BLaER1 (cell line): ENCODE measurements around the gene MET.
"Not testable (repeated sequence)": the region's sequence is repeated elsewhere in the genome, so short reads cannot be mapped to it uniquely, and the experiment has no call there.

Experiments used
- H3K27ac ChIP-seq: shearing (Covaris generic); formaldehyde crosslinking; 2 replicates; pipeline ENCODE4 v1.8.1; 2022
- H3K27me3 ChIP-seq: shearing (Covaris generic); formaldehyde crosslinking; 2 replicates; pipeline ENCODE4 v1.8.1; 2022
- H3K36me3 ChIP-seq: shearing (Covaris generic); formaldehyde crosslinking; 2 replicates; pipeline ENCODE4 v1.8.1; 2022
- H3K4me1 ChIP-seq: shearing (Covaris generic); formaldehyde crosslinking; 2 replicates; pipeline ENCODE4 v1.8.1; 2022
- H3K4me2 ChIP-seq: shearing (Covaris generic); formaldehyde crosslinking; 2 replicates; pipeline ENCODE4 v1.8.1; 2022
- H3K4me3 ChIP-seq: shearing (Covaris generic); formaldehyde crosslinking; 2 replicates; pipeline ENCODE4 v1.8.1; 2022
- H3K9ac ChIP-seq: shearing (Covaris generic); formaldehyde crosslinking; 2 replicates; pipeline ENCODE4 v1.8.1; 2022
- H3K9me3 ChIP-seq: shearing (Covaris generic); formaldehyde crosslinking; 2 replicates; pipeline ENCODE4 v1.8.1; 2022
- H4K20me1 ChIP-seq: shearing (Covaris generic); formaldehyde crosslinking; 2 replicates; pipeline ENCODE4 v1.8.1; 2022
- Cebpa-rat ChIP-seq: shearing (Covaris generic); IDR thresholded peaks from 2 replicates; pipeline ENCODE4 v1.8.1; 2022

The MET gene

GRCh38 chr7:116742641-116743040 lies 70.6 kb downstream of the MET start:
- H3K4me1 ChIP-seq, result no peaks in the 10 kb centered on the region
- no peak overlapping the region for H3K4me3 ChIP-seq
- no peaks in the 10 kb centered on the region for H4K20me1 ChIP-seq
- no peaks in the 10 kb centered on the region for H3K9me3 ChIP-seq
- no peak overlapping the region for H3K9ac ChIP-seq
- TF ChIP-seq Cebpa-rat, result no peak
- H3K4me2 ChIP-seq, result no peak overlapping the region
- H3K27ac ChIP-seq, result no peak overlapping the region
- H3K27me3 ChIP-seq, result no peaks in the 10 kb centered on the region
- H3K36me3 ChIP-seq, result no peaks in the 10 kb centered on the region

- not testable (repeated sequence) for H3K9me3 ChIP-seq, H3K27ac ChIP-seq, H3K9ac ChIP-seq, H3K27me3 ChIP-seq, H3K4me1 ChIP-seq, H3K36me3 ChIP-seq, H3K4me2 ChIP-seq, H3K4me3 ChIP-seq, H4K20me1 ChIP-seq
Observed at GRCh38 chr7:116743835-116744234, 71.8 kb downstream of the MET start.

GRCh38 chr7:116746388-116746787 lies 74.4 kb downstream of the MET start:
- not testable (repeated sequence) for H3K4me3 ChIP-seq, H3K36me3 ChIP-seq, H3K4me2 ChIP-seq, H3K9ac ChIP-seq, H3K27me3 ChIP-seq, H3K27ac ChIP-seq, H4K20me1 ChIP-seq, H3K9me3 ChIP-seq, H3K4me1 ChIP-seq

DNA sequence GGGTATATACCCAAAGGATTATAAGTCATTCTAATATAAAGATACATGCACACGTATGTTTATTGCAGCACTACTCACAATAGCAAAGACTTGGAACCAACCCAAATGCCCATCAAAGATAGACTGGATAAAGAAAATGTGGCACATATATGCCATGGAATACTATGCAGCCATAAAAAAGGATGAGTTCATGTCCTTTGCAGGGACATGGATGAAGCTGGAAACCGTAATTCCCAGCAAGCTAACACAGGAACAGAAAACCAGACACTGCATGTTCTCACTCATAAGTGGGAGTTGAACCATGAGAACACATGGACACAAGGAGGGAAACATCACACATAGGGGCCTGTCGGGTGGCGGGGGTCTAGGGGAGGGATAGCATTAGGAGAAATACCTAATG lies 79.1 kb downstream of the MET start:
- H3K27ac ChIP-seq, H3K9ac ChIP-seq, H3K27me3 ChIP-seq, H3K4me2 ChIP-seq, H3K4me3 ChIP-seq, H4K20me1 ChIP-seq, H3K36me3 ChIP-seq, H3K9me3 ChIP-seq, H3K4me1 ChIP-seq: not testable (repeated sequence)

DNA sequence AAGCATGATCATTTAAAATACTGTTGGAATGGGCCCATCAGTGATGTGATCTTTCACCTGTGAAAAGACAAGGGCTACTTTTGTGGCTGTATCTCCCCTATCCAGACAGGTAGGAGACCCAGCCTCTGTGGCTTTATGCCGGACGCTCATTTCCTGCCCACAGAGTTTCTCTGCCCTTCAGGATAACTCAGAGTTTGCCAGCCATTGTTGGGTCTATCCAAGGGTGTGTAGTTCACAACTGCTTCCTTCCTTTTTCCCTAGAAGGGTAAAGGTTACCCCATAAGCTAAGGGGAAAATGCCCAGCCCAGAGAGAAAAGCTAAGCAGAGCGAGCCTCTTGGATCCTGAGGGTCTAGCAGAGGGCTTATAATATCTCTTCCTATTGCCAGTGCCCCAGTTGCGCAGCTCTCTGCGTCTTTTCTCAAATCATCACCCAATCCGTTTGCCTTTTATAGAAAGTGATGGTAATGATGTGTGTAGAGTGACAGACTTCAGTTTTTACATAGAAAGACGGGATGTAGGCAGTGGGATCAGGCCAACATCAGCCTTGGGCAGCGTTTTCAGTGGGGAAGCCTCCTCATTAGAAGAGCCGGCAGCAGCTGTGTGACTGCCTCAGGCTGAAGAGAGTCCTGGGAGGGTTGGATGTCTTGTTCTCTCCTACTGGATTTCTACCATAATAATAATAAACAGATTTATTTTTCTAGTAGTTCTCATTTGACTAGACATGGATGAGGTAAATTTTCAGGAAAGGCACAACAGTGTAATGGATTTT lies 80.5 kb downstream of the MET start:
- Histone ChIP-seq H3K9ac (no peak overlapping the region), H3K27ac (no peak overlapping the region), H3K9me3 (no peaks in the 10 kb centered on the region), H3K4me1 (no peaks in the 10 kb centered on the region), H3K4me3 (no peak overlapping the region), H4K20me1 (no peaks in the 10 kb centered on the region), H3K36me3 (no peaks in the 10 kb centered on the region), H3K27me3 (no peaks in the 10 kb centered on the region), H3K4me2 (no peak overlapping the region)
- no peak for TF ChIP-seq Cebpa-rat

DNA sequence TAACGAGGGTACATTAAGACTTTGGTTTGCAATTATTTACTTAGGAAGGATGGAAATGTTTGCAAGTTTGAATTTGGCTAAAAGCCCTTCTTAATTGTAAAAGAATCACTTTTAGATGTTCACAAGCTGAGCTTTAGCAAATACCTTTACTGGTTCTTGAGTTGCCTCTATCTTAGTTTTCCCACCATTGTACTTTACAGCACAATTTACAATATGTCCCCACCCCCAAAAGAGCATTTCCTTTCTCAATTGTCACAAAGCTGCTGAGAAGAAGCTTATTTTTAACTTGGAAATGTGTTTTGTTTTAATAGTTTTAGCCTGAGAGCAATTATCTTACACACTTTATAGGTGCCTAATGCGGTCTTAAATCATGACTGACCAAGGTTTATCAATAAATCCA lies 81.1 kb downstream of the MET start:
- H4K20me1 ChIP-seq, result no peaks in the 10 kb centered on the region
- H3K36me3 ChIP-seq, result no peaks in the 10 kb centered on the region

DNA sequence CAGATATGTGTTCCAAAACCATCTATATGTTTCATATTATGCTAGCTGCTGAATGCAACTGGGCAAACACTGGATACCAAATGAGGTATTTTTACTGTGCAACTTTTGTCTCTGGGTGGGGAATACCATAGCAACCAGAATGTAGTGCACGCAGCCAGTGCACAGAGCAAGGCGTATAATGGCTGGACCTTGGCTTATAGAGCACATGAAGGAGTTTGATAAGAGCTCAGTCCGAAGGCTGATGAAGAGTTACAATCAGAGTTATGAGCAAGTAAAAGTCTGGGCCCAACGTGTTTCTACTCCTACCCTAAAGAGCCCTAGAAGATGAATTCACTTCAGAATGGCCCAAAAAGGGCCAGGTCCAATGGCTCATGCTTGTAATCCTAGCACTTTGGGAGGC lies 82.2 kb downstream of the MET start:
- no peak for TF ChIP-seq Cebpa-rat
- Histone ChIP-seq H3K36me3 (no peaks in the 10 kb centered on the region), H3K4me2 (no peak overlapping the region), H3K9ac (no peak overlapping the region), H3K4me1 (no peaks in the 10 kb centered on the region), H3K27ac (no peak overlapping the region), H3K4me3 (no peak overlapping the region), H4K20me1 (no peaks in the 10 kb centered on the region), H3K9me3 (no peaks in the 10 kb centered on the region), H3K27me3 (no peaks in the 10 kb centered on the region)

More for the DNA sequence above, 81.1 kb downstream of the MET start:
- Histone ChIP-seq H3K4me1 (no peaks in the 10 kb centered on the region), H3K9ac (no peak overlapping the region), H3K4me2 (no peak overlapping the region), H3K4me3 (no peak overlapping the region), H3K9me3 (no peaks in the 10 kb centered on the region), H3K27me3 (no peaks in the 10 kb centered on the region), H3K27ac (no peak overlapping the region)
- TF ChIP-seq Cebpa-rat, result no peak

- Histone ChIP-seq H3K27ac (no peak overlapping the region), H3K36me3 (no peaks in the 10 kb centered on the region), H3K4me1 (no peaks in the 10 kb centered on the region), H4K20me1 (no peaks in the 10 kb centered on the region), H3K9me3 (no peaks in the 10 kb centered on the region), H3K4me3 (no peak overlapping the region), H3K27me3 (no peaks in the 10 kb centered on the region), H3K9ac (no peak overlapping the region), H3K4me2 (no peak overlapping the region)
- TF ChIP-seq Cebpa-rat, result no peak
Observed at GRCh38 chr7:116757283-116757682, 85.3 kb downstream of the MET start.

DNA sequence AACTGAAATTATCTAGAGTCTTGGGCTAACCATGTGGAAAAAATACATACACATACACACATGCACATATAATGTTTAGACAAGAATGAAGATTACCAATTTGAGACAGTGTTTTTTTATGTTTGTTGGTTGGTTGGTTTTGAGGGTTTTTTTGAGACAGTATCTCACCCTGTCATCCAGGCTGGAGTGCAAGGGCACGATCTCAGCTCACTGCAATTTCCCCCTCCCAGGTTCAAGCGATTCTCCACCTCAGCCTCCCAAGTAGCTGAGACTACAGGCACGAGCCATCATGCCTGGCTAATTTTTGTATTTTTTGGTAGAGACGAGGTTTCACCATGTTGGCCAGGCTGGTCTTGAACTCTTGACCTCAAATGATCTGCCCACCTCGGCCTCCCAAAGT lies 87.6 kb downstream of the MET start:
- not testable (repeated sequence) for H3K4me2 ChIP-seq, H3K4me3 ChIP-seq, H3K9ac ChIP-seq, H3K27ac ChIP-seq, H3K27me3 ChIP-seq, H3K36me3 ChIP-seq, H3K9me3 ChIP-seq, H4K20me1 ChIP-seq, H3K4me1 ChIP-seq

DNA sequence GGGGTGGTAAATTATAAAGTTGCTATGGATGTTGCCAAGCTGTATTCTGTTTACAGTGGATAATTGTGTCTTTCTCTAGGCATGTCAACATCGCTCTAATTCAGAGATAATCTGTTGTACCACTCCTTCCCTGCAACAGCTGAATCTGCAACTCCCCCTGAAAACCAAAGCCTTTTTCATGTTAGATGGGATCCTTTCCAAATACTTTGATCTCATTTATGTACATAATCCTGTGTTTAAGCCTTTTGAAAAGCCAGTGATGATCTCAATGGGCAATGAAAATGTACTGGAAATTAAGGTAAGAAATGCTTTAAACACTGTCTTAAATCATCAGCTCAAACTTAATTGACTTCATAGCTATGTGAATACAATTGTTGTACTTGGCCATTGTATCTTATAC lies 91.0 kb downstream of the MET start:
- no peak overlapping the region for H3K9ac ChIP-seq
- H3K36me3 ChIP-seq, result no peaks in the 10 kb centered on the region
- H3K27me3 ChIP-seq, result no peaks in the 10 kb centered on the region
- H3K4me1 ChIP-seq, result no peaks in the 10 kb centered on the region
- no peaks in the 10 kb centered on the region for H4K20me1 ChIP-seq
- no peaks in the 10 kb centered on the region for H3K9me3 ChIP-seq
- H3K27ac ChIP-seq, result no peak overlapping the region
- H3K4me3 ChIP-seq, result no peak overlapping the region
- H3K4me2 ChIP-seq, result no peak overlapping the region
- TF ChIP-seq Cebpa-rat, result no peak

GRCh38 chr7:116763647-116764046 lies 91.7 kb downstream of the MET start:
- Histone ChIP-seq H3K9me3 (no peaks in the 10 kb centered on the region), H3K9ac (no peak overlapping the region), H3K36me3 (no peaks in the 10 kb centered on the region), H3K4me3 (no peak overlapping the region), H4K20me1 (no peaks in the 10 kb centered on the region), H3K4me1 (no peaks in the 10 kb centered on the region), H3K27ac (no peak overlapping the region), H3K4me2 (no peak overlapping the region), H3K27me3 (no peaks in the 10 kb centered on the region)
- TF ChIP-seq Cebpa-rat, result no peak
